ENCODE measurements around the gene ARMC9.

Gene ARMC9

GRCh38 chr2:231259104-231259503 lies 60.7 kb downstream of the ARMC9 start:
- peaks cover 38 to 76% (median 38%) of the 10 kb centered on the region in 3 donors for H3K36me3 ChIP-seq
- no peak overlapping the region for H3K4me3 ChIP-seq
- H3K9me3 ChIP-seq, result no peaks in the 10 kb centered on the region
- TF ChIP-seq, protein P1, sequence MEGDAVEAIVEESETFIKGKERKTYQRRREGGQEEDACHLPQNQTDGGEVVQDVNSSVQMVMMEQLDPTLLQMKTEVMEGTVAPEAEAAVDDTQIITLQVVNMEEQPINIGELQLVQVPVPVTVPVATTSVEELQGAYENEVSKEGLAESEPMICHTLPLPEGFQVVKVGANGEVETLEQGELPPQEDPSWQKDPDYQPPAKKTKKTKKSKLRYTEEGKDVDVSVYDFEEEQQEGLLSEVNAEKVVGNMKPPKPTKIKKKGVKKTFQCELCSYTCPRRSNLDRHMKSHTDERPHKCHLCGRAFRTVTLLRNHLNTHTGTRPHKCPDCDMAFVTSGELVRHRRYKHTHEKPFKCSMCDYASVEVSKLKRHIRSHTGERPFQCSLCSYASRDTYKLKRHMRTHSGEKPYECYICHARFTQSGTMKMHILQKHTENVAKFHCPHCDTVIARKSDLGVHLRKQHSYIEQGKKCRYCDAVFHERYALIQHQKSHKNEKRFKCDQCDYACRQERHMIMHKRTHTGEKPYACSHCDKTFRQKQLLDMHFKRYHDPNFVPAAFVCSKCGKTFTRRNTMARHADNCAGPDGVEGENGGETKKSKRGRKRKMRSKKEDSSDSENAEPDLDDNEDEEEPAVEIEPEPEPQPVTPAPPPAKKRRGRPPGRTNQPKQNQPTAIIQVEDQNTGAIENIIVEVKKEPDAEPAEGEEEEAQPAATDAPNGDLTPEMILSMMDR (IDR thresholded peaks at IDR 0.05), result no peak
- DNase-seq, result peak in 1 of 2 donors; percentile 37
- H3K27me3 ChIP-seq, result no peaks in the 10 kb centered on the region
- intact Hi-C loops (cut with DNase I; ENCODE audit: low total_unique reads), result no loop called here
- H3K27ac ChIP-seq, result no peak overlapping the region
- H3K4me1 ChIP-seq, result no peaks in the 10 kb centered on the region

DNA sequence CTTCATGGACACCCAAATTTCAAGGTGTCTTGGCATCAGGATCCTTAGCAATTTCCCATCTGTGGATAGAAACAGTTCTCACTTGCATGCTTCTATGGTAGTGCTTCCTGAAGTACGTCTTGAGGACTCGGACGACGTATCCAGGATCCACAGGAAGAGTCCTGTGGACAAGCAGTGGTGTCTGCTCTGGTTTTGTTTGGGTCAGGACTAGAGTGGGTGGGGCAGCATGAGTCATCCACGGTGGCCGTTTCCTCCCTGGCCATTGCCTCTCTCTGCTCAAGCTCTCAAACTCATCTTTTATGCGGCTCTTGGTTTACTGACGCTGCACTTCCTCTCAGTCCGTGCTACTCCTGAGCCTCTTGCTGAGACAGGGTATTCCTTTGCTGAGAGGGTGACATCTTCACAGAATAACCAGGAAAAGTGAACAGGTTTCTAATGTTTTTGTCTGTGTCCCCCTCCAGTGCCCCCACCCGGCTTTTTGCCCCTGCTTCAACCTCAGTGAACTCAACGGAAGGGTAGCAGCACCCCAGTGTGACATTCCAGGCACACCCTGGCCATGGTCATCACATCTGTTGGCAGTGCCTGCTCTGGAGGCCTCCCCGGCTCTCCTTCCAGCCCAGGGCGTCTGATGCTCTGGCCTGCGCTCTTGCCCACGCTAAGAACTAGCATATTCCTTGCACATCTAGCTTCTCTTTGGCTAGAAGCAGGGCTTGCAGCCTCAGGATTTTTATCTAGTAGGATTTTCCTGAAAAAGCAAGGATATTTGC lies 62.2 kb downstream of the ARMC9 start:
- H3K4me3 ChIP-seq, result no peak overlapping the region
- TF ChIP-seq, protein P1 (IDR thresholded peaks at IDR 0.05), result no peak
- peaks cover 38 to 87% (median 38%) of the 10 kb centered on the region in 3 donors for H3K36me3 ChIP-seq
- DNase-seq, result peak in 1 of 2 donors; percentile 41
- no peaks in the 10 kb centered on the region for H3K9me3 ChIP-seq
- no peak overlapping the region for H3K27ac ChIP-seq
- no peaks in the 10 kb centered on the region for H3K4me1 ChIP-seq
- intact Hi-C loops (cut with DNase I; ENCODE audit: low total_unique reads), result no loop called here
- H3K27me3 ChIP-seq, result no peaks in the 10 kb centered on the region

DNA sequence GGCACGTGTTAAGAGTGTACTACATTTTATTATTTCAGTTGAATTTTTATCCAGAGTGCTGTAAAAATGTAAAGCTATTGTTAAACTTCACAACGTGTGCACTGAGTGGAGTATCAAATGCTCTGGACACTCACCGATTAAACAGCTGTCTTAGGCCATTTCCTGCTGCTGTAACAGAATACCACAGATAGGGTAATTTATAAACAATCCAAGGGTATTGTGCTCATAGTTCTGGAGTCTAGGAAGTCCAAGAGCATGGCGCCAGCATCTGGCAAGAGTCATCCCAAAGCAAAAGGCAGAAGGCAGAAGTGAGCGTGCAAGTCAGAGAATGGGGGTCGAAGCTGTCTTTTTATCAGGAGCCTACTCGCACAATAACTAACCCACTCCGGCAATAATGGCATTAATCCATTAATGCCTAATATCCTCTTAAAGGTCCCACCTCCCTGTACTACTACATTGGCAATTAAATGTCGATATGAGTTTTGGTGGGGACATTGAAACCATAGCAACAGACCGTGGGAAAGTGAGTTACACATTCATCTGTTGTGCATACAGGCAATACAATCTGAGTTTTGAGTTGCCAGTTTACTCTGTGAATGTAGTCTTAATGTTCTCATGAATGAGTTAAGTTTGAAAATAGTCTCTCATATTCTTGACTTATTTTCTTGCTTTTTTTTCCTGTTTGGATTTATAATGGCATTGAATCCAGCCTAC lies 64.8 kb downstream of the ARMC9 start:
- intact Hi-C loops (cut with DNase I; ENCODE audit: low total_unique reads), result no loop called here
- H3K27ac ChIP-seq, result no peak overlapping the region
- H3K36me3 ChIP-seq, result peaks cover 28 to 83% (median 35%) of the 10 kb centered on the region in 3 donors
- TF ChIP-seq, protein P1 (IDR thresholded peaks at IDR 0.05), result no peak
- H3K9me3 ChIP-seq, result no peaks in the 10 kb centered on the region
- H3K4me1 ChIP-seq, result no peaks in the 10 kb centered on the region
- no peak overlapping the region for H3K4me3 ChIP-seq
- H3K27me3 ChIP-seq, result no peaks in the 10 kb centered on the region
- no peak for DNase-seq

- H3K27ac ChIP-seq, result no peak overlapping the region
- no peak for DNase-seq
These were observed 72.0 kb downstream of the ARMC9 start for GRCh38 chr2:231270221-231271114.

DNA sequence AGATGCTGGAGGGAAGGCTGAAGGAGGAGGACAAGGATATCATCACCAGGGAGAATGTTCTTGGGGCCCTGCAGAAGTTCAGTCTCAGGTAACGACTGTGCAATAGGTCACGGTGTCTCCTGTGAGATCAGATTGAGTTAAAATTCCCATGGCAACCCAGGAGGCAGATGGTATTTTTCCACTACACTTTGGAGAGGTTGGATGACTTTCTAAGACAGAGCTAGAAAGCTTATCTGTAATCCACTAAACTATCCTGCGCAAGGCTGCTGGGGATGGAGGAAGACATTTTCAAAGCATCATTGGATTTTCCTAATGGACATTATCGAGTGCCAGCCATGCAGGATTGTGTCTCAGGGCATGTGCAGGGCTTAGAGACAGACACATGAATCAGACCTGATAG lies 74.6 kb downstream of the ARMC9 start:
- Histone ChIP-seq H3K4me1 (no peaks in the 10 kb centered on the region), H3K27ac (no peak overlapping the region), H3K27me3 (no peaks in the 10 kb centered on the region), H3K9me3 (no peaks in the 10 kb centered on the region), H3K36me3 (peaks cover 42 to 85% (median 54%) of the 10 kb centered on the region in 3 donors), H3K4me3 (no peak overlapping the region)
- no peak for DNase-seq
- TF ChIP-seq, protein P1 (IDR thresholded peaks at IDR 0.05), result no peak
- intact Hi-C loops (cut with DNase I; ENCODE audit: low total_unique reads), result no loop called here

More at GRCh38 chr2:231270221-231271114, 72.0 kb downstream of the ARMC9 start:
- Histone ChIP-seq H3K9me3 (no peaks in the 10 kb centered on the region), H3K36me3 (peaks cover 26 to 81% (median 38%) of the 10 kb centered on the region in 3 donors), H3K27me3 (no peaks in the 10 kb centered on the region), H3K4me1 (no peaks in the 10 kb centered on the region), H3K4me3 (no peak overlapping the region)
- TF ChIP-seq, protein P1 (IDR thresholded peaks at IDR 0.05), result no peak
- intact Hi-C loops (cut with DNase I; ENCODE audit: low total_unique reads), result no loop called here
